Lung (tissue), 12 donors: Measurements from ENCODE around the gene BGLAP. TPM values are rescaled to one million over a fixed set of nuclear protein-coding genes. Genes with fewer than 3 reads are reported as not detected.

Experiments used
- ATAC-seq: fragments of 200-7000 bp; cut with Tn5 transposase; one replicate; pipeline ENCODE4 v1.9.1; 2020; ENCODE audit warnings: moderate number of reproducible peaks; ENCODE audit not compliant: insufficient read depth, low FRiP score
- DNase-seq, 3 donors: peaks; one replicate each; pipeline ENCODE4 v3.0.0-alpha.2; 2013 to 2017
- H3K27ac ChIP-seq, 2 donors: one replicate each; pipeline ENCODE4 v1.5.1; 2013; ENCODE audit warnings: mild to moderate bottlenecking in 2 of 2, moderate library complexity in 2 of 2, control low read depth in 1 of 2, inconsistent platforms in 1 of 2, low read depth in 1 of 2, low read length in 1 of 2
- H3K27me3 ChIP-seq, 3 donors: one replicate each; pipeline ENCODE4 v1.5.1; 2013; ENCODE audit warnings: low read length in 2 of 3; ENCODE audit not compliant: control insufficient read depth in 3 of 3, insufficient read depth in 3 of 3
- H3K36me3 ChIP-seq, 4 donors: one replicate each; pipeline ENCODE4 v1.5.1; 2013; ENCODE audit warnings: low read length in 4 of 4, mild to moderate bottlenecking in 1 of 4, moderate library complexity in 1 of 4; ENCODE audit not compliant: control insufficient read depth in 4 of 4, insufficient read depth in 4 of 4
- H3K4me1 ChIP-seq, 5 donors: one replicate each; pipeline ENCODE4 v1.5.1; 2013; ENCODE audit warnings: low read length in 5 of 5, mild to moderate bottlenecking in 2 of 5, moderate library complexity in 1 of 5; ENCODE audit not compliant: control insufficient read depth in 5 of 5, insufficient read depth in 5 of 5
- H3K4me3 ChIP-seq: one replicate; pipeline ENCODE4 v1.5.1; 2013; ENCODE audit warnings: mild to moderate bottlenecking, control low read depth, moderate library complexity
- H3K9ac ChIP-seq, 2 donors: one replicate each; pipeline ENCODE4 v1.5.1; 2013; ENCODE audit warnings: low read length in 2 of 2, control low read depth in 1 of 2; ENCODE audit not compliant: insufficient read depth in 1 of 2
- H3K9me3 ChIP-seq, 4 donors: one replicate each; pipeline ENCODE4 v1.5.1; 2013; ENCODE audit warnings: low read length in 3 of 4, mild to moderate bottlenecking in 1 of 4, moderate library complexity in 1 of 4; ENCODE audit not compliant: control insufficient read depth in 4 of 4, insufficient read depth in 3 of 4
- CTCF ChIP-seq: IDR thresholded peaks from 2 replicates; pipeline ENCODE4 v1.5.1; 2012; ENCODE audit warnings: mild to moderate bottlenecking; ENCODE audit errors: control extremely low read depth, extremely low read depth
- WGBS, 2 donors: extraction: QIAGEN DNeasy Blood & Tissue Kit; methylation state at CpG; one replicate each; pipeline ENCODE4 v1.1.7; 2013; 5-methylcytosine and 5-hydroxymethylcytosine counted together
- polyA plus RNA-seq, 2 donors: library from polyadenylated mRNA; stranded (reverse); fragments of 200-250 nt; gene quantifications; one replicate each; pipeline ENCODE4 v1.2.1, GENCODE V29; 2013
- total RNA-seq, 2 donors: library from RNA; depleted of rRNA in 1 of 2; stranded (reverse); fragments of >200 nt in 1 of 2; gene quantifications; one replicate each; pipeline ENCODE4 v1.2.1, GENCODE V29; 2014 to 2021
- donor health status: control.
- donor health status: control.
- donor health status: Bipolar disorder and iron deficiency.
- donor health status: healthy.
- donor health status: DM: yes; HTN: yes; CAD: no.

BGLAP gene
- total and polyA plus RNA-seq, 4 donors: 0.46 to 1.7 (median 1.5) TPM

GRCh38 chr1:156270314-156270713, 28.3 kb downstream of the BGLAP start:
- H3K36me3 ChIP-seq: peaks cover 56 to 63% (median 60%) of the 10 kb centered on the region in 4 donors
- WGBS, 2 donors: 92 to 99% methylated on average over 3 of the region's 3 CpGs
- TF ChIP-seq CTCF: no peak
- no peaks in the 10 kb centered on the region for H3K9me3 ChIP-seq
- no peaks in the 10 kb centered on the region for H3K4me1 ChIP-seq
- no peaks in the 10 kb centered on the region for H3K27me3 ChIP-seq
- DNase-seq: no peak
- no peak for ATAC-seq
- H3K9ac ChIP-seq: no peak overlapping the region
- no peak overlapping the region for H3K27ac ChIP-seq
- H3K4me3 ChIP-seq: no peak overlapping the region

- H3K27me3 ChIP-seq: no peaks in the 10 kb centered on the region
- H3K36me3 ChIP-seq: peaks cover 35 to 54% (median 53%) of the 10 kb centered on the region in 4 donors
- DNase-seq: no peak
- H3K4me3 ChIP-seq: no peak overlapping the region
- H3K27ac ChIP-seq: no peak overlapping the region
- peak; percentile 59 for ATAC-seq
- TF ChIP-seq CTCF: no peak
- H3K4me1 ChIP-seq: peaks cover 0 to 6% (median 5%) of the 10 kb centered on the region in 5 donors
- peaks cover 0 to 3% (median 0%) of the 10 kb centered on the region in 4 donors for H3K9me3 ChIP-seq
- no peak overlapping the region for H3K9ac ChIP-seq
Observed at GRCh38 chr1:156276532-156276931, 34.5 kb downstream of the BGLAP start.

- Histone ChIP-seq H3K4me1 (peaks cover 0 to 11% (median 6%) of the 10 kb centered on the region in 5 donors), H3K36me3 (peaks cover 32 to 50% (median 49%) of the 10 kb centered on the region in 4 donors), H3K9me3 (peaks cover 0 to 3% (median 0%) of the 10 kb centered on the region in 4 donors), H3K4me3 (no peak overlapping the region), H3K27ac (no peak overlapping the region), H3K9ac (no peak overlapping the region), H3K27me3 (no peaks in the 10 kb centered on the region)
- no peak for DNase-seq
- no peak for ATAC-seq
- 42 to 57% methylated on average over 6 of the region's 6 CpGs for WGBS, 2 donors
- no peak for TF ChIP-seq CTCF
Observed at GRCh38 chr1:156276966-156277381, 35.0 kb downstream of the BGLAP start.

- 95 to 97% methylated on average over 3 of the region's 3 CpGs for WGBS, 2 donors
- H3K4me3 ChIP-seq: no peak overlapping the region
- ATAC-seq (no peak), DNase-seq (no peak)
- no peak overlapping the region for H3K9ac ChIP-seq
- no peak for TF ChIP-seq CTCF
- peaks cover 0 to 22% (median 9%) of the 10 kb centered on the region in 5 donors for H3K4me1 ChIP-seq
- peaks cover 7 to 27% (median 27%) of the 10 kb centered on the region in 4 donors for H3K36me3 ChIP-seq
- no peaks in the 10 kb centered on the region for H3K27me3 ChIP-seq
- peaks cover 0 to 3% (median 0%) of the 10 kb centered on the region in 4 donors for H3K9me3 ChIP-seq
- H3K27ac ChIP-seq: no peak overlapping the region
Observed at GRCh38 chr1:156279837-156280236, 37.9 kb downstream of the BGLAP start.
